Right atrium auricular region (tissue), 2 donors: ENCODE data around the gene CACNA1A. TPM values are rescaled to one million over a fixed set of nuclear protein-coding genes. Genes with fewer than 3 reads are reported as not detected.

ENCODE experiments used
- DNase-seq: peaks from one replicate; pipeline ENCODE4 v3.0.0-alpha.2; 2019; ENCODE audit warnings: low spot score
- H3K27ac ChIP-seq, 2 donors: fragments of 200-600 bp; sonication (generic); 1 replicate in 1 of 2; 2 replicates in 1 of 2; pipeline ENCODE4 v1.5.1; 2016 to 2019
- H3K27me3 ChIP-seq, 2 donors: fragments of 200-600 bp; sonication (generic); one replicate each; pipeline versions ENCODE4 v1.5.1 to v1.6.0; 2017 to 2019
- H3K36me3 ChIP-seq: fragments of 200-600 bp; sonication (generic); one replicate; pipeline ENCODE4 v1.5.1; 2016
- H3K4me1 ChIP-seq, 2 donors: fragments of 200-600 bp; sonication (generic); one replicate each; pipeline versions ENCODE4 v1.5.1 to v1.6.0; 2017 to 2019
- H3K4me3 ChIP-seq, 2 donors: fragments of 200-600 bp; sonication (generic); 1 replicate in 1 of 2; 2 replicates in 1 of 2; pipeline ENCODE4 v1.5.1; 2017 to 2019; ENCODE audit warnings: mild to moderate bottlenecking in 1 of 2, moderate library complexity in 1 of 2
- H3K9me3 ChIP-seq, 2 donors: fragments of 200-600 bp; sonication (generic); one replicate each; pipeline ENCODE4 v1.5.1; 2019
- CTCF ChIP-seq, 2 donors: fragments of 200-600 bp; sonication (generic); IDR thresholded peaks; one replicate each; pipeline ENCODE4 v1.5.1; 2019; ENCODE audit warnings: antibody characterized with exemption in 2 of 2
- total RNA-seq, 2 donors: library from RNA; depleted of rRNA; stranded (reverse); fragments of >200 nt; gene quantifications; one replicate each; pipeline ENCODE4 v1.1.0, GENCODE V29; 2016

Gene CACNA1A
- total RNA-seq, 2 donors from 2014 or later: 0.28 to 0.48 TPM

GRCh38 chr19:13212759-13213330, 293.4 kb downstream of the CACNA1A start:
- Histone ChIP-seq H3K9me3 (no peaks in the 10 kb centered on the region), H3K4me1 (peaks cover 0 to 5% of the 10 kb centered on the region in 2 donors), H3K4me3 (no peak overlapping the region), H3K36me3 (no peaks in the 10 kb centered on the region), H3K27me3 (no peaks in the 10 kb centered on the region), H3K27ac (no peak overlapping the region)
- peak; percentile 28 to 61 for TF ChIP-seq CTCF (IDR thresholded peaks at IDR 0.05)
- no peak for DNase-seq

- Histone ChIP-seq H3K9me3 (no peaks in the 10 kb centered on the region), H3K4me1 (peaks cover 0 to 12% of the 10 kb centered on the region in 2 donors), H3K36me3 (no peaks in the 10 kb centered on the region), H3K27ac (no peak overlapping the region), H3K27me3 (no peaks in the 10 kb centered on the region), H3K4me3 (no peak overlapping the region)
- no peak for DNase-seq
- TF ChIP-seq CTCF (IDR thresholded peaks at IDR 0.05): no peak
Measured at GRCh38 chr19:13211426-13212308, 294.6 kb downstream of the CACNA1A start.

GRCh38 chr19:13210941-13211340, 295.3 kb downstream of the CACNA1A start:
- no peaks in the 10 kb centered on the region for H3K36me3 ChIP-seq
- H3K4me3 ChIP-seq: no peak overlapping the region
- H3K4me1 ChIP-seq: peaks cover 0 to 12% of the 10 kb centered on the region in 2 donors
- no peak for TF ChIP-seq CTCF (IDR thresholded peaks at IDR 0.05)
- H3K27me3 ChIP-seq: no peaks in the 10 kb centered on the region
- H3K9me3 ChIP-seq: no peaks in the 10 kb centered on the region
- H3K27ac ChIP-seq: no peak overlapping the region
- no peak for DNase-seq

- no peaks in the 10 kb centered on the region for H3K36me3 ChIP-seq
- H3K27me3 ChIP-seq: no peaks in the 10 kb centered on the region
- H3K4me1 ChIP-seq: peaks cover 0 to 12% of the 10 kb centered on the region in 2 donors
- H3K27ac ChIP-seq: no peak overlapping the region
- no peak for DNase-seq
- no peak for TF ChIP-seq CTCF (IDR thresholded peaks at IDR 0.05)
- H3K4me3 ChIP-seq: no peak overlapping the region
- H3K9me3 ChIP-seq: no peaks in the 10 kb centered on the region
Measured at GRCh38 chr19:13210339-13210775, 295.9 kb downstream of the CACNA1A start.

GRCh38 chr19:13209484-13210338, 296.6 kb downstream of the CACNA1A start:
- DNase-seq: no peak
- Histone ChIP-seq H3K27me3 (no peaks in the 10 kb centered on the region), H3K4me3 (no peak overlapping the region), H3K4me1 (peaks cover 0 to 12% of the 10 kb centered on the region in 2 donors), H3K36me3 (no peaks in the 10 kb centered on the region), H3K27ac (no peak overlapping the region), H3K9me3 (no peaks in the 10 kb centered on the region)
- TF ChIP-seq CTCF (IDR thresholded peaks at IDR 0.05): no peak
